K562 (cell line): Measurements from ENCODE around the gene ZSWIM6. TPM values are rescaled to one million over a fixed set of nuclear protein-coding genes. Genes with fewer than 3 reads are reported as not detected.
"Not testable (repeated sequence)": the region's sequence is repeated elsewhere in the genome, so short reads cannot be mapped to it uniquely, and the experiment has no call there.

ENCODE experiments used
- ATAC-seq: fragments of 200-7000 bp; cut with Tn5 transposase; 3 replicates; pipeline ENCODE4 v1.9.1; 2020; ENCODE audit warnings: moderate library complexity
- BruUV-seq: library from RNA; stranded (reverse); fragments of 400-500 nt; replicated peaks from 2 replicates; lab custom pipeline; 2021; lab: Mats Ljungman, UMichigan
- CTCF ChIA-PET: fragments of 300-600 bp; formaldehyde crosslinking; extraction: SDS; loops from one replicate; lab custom pipeline; 2021; ENCODE audit warnings: low intra/inter-chr PET ratio; lab: Yijun Ruan, JAX
- POLR2A ChIA-PET: fragments of 300-600, 350-650 bp; sonication (Branson Sonifier 250); formaldehyde crosslinking; extraction: SDS; loops from one replicate; lab custom pipeline; 2021; ENCODE audit warnings: antibody characterized with exemption, inconsistent platforms; lab: Yijun Ruan, JAX
- DNase-seq, 4 experiments: peaks; one replicate each; pipeline versions ENCODE4 v3.0.0 to v3.0.0-alpha.2; 2011 to 2018; ENCODE audit warnings: low spot score in 3 of 4, mixed read lengths in 3 of 4; ENCODE audit errors: extremely low read depth in 1 of 4
- FAIRE-seq: peaks from 2 replicates; lab custom pipeline; 2011; peaks lifted over from hg19 to GRCh38; lab: Jason Lieb, UNC
- H2AFZ ChIP-seq: 2 replicates; pipeline ENCODE4 v1.6.0; 2011; ENCODE audit warnings: low read depth, low read length, control low read depth, inconsistent platforms
- H3K27ac ChIP-seq: fragments of 200-600 bp; 3 replicates; pipeline ENCODE4 v1.8.0; 2011; ENCODE audit warnings: low read depth, mild to moderate bottlenecking, control low read depth, inconsistent platforms, low read length, moderate library complexity, mixed read lengths; ENCODE audit errors: extremely low read depth
- H3K27me3 ChIP-seq, 2 experiments: fragments of 300-600 bp in 1 of 2; 2 replicates in 1 of 2; 3 replicates in 1 of 2; pipeline versions ENCODE4 v1.6.0 to v1.8.0; 2011; ENCODE audit warnings: inconsistent platforms in 2 of 2, low read length in 2 of 2, mild to moderate bottlenecking in 1 of 2, mixed read lengths in 1 of 2, moderate library complexity in 1 of 2; ENCODE audit not compliant: control insufficient read depth in 2 of 2, insufficient read depth in 2 of 2
- H3K36me3 ChIP-seq: fragments of 300-600 bp; 3 replicates; pipeline ENCODE4 v1.8.0; 2011; ENCODE audit warnings: mild to moderate bottlenecking, low read length, inconsistent platforms; ENCODE audit not compliant: control insufficient read depth, insufficient read depth
- H3K4me1 ChIP-seq, 2 experiments: fragments of 200-600 bp in 1 of 2; replicated peaks in 1 of 2; 2 replicates in 1 of 2; 3 replicates in 1 of 2; pipeline versions ENCODE4 v1.5.1 to v1.8.0; 2011; ENCODE audit warnings: inconsistent platforms in 2 of 2, low read length in 2 of 2, mild to moderate bottlenecking in 1 of 2, mixed read lengths in 1 of 2, moderate library complexity in 1 of 2; ENCODE audit not compliant: control insufficient read depth in 2 of 2, insufficient read depth in 2 of 2
- H3K4me2 ChIP-seq: 2 replicates; pipeline ENCODE4 v1.6.1; 2011; ENCODE audit warnings: low read length, control low read depth, inconsistent platforms, mixed read lengths; ENCODE audit not compliant: insufficient read depth
- H3K4me3 ChIP-seq: fragments of 200-600 bp; sonication (generic), shearing (Covaris generic); 2 replicates; pipeline ENCODE4 v1.5.1; 2016; ENCODE audit warnings: control low read depth, inconsistent platforms
- H3K79me2 ChIP-seq: fragments of 200-600 bp; 3 replicates; pipeline ENCODE4 v1.8.0; 2011; ENCODE audit warnings: low read length, inconsistent platforms; ENCODE audit not compliant: control insufficient read depth, insufficient read depth
- H3K9ac ChIP-seq, 2 experiments: 2 replicates each; pipeline versions ENCODE4 v1.6.0 to v1.6.1; 2011; ENCODE audit warnings: low read depth in 2 of 2, low read length in 2 of 2, control low read depth in 1 of 2, inconsistent platforms in 1 of 2, mild to moderate bottlenecking in 1 of 2, mixed read lengths in 1 of 2; ENCODE audit not compliant: insufficient read depth in 1 of 2
- H3K9me1 ChIP-seq: one replicate; pipeline ENCODE4 v1.6.0; 2011; ENCODE audit warnings: inconsistent platforms, mild to moderate bottlenecking, low read length, moderate library complexity; ENCODE audit not compliant: control insufficient read depth, insufficient read depth
- H3K9me3 ChIP-seq: replicated peaks from 2 replicates; pipeline ENCODE4 v1.5.1; 2011; ENCODE audit warnings: low read depth, low read length, inconsistent platforms; ENCODE audit not compliant: control insufficient read depth, insufficient read depth
- H4K20me1 ChIP-seq: replicated peaks from 2 replicates; pipeline ENCODE4 v1.6.1; 2011; ENCODE audit warnings: low read length, inconsistent platforms, mixed read lengths; ENCODE audit not compliant: control insufficient read depth, insufficient read depth
- BCOR ChIP-seq: fragments of 450-650 bp; IDR thresholded peaks from 2 replicates; pipeline ENCODE4 v1.6.1; 2016
- FOXK2 ChIP-seq, 2 experiments: fragments of 450-650 bp; IDR thresholded peaks in 1 of 2; conservative IDR thresholded peaks in 1 of 2; 2 replicates each; pipeline ENCODE4 v1.6.1; 2016; ENCODE audit warnings: low read depth in 2 of 2, mild to moderate bottlenecking in 1 of 2
- MLLT1 ChIP-seq, 2 experiments: fragments of 450-650 bp; IDR thresholded peaks; 2 replicates each; pipeline ENCODE4 v1.6.1; 2016
- RBM25 ChIP-seq: fragments of 200-400 bp; formaldehyde crosslinking; IDR thresholded peaks from 2 replicates; pipeline ENCODE4 v1.6.1; 2018; ENCODE audit warnings: low read length, low read depth, moderate library complexity; ENCODE audit not compliant: severe bottlenecking
- TOE1 ChIP-seq, 2 experiments: fragments of 450-650 bp in 1 of 2; sonication (generic) in 1 of 2; formaldehyde crosslinking in 1 of 2; IDR thresholded peaks; 2 replicates each; pipeline versions ENCODE4 v1.7.1 to v1.8.0; 2016 to 2022; ENCODE audit warnings: borderline replicate concordance in 2 of 2, mild to moderate bottlenecking in 2 of 2, antibody characterized with exemption in 1 of 2, inconsistent platforms in 1 of 2, low read depth in 1 of 2, missing genetic modification reagents in 1 of 2, moderate library complexity in 1 of 2
- ZNF146 ChIP-seq: IDR thresholded peaks from one replicate; pipeline ENCODE4 v1.6.1; 2018; ENCODE audit warnings: missing compliant biosample characterization; ENCODE audit not compliant: unreplicated experiment
- in situ Hi-C: fragments of 300-500 bp; cut with MboI; formaldehyde crosslinking; loops from 4 replicates; pipeline ENCODE4 v1.15.0; 2018; ENCODE audit warnings: inconsistent platforms, mixed read lengths
- intact Hi-C: fragments of 100-400 bp; cut with micrococcal nuclease; formaldehyde crosslinking; loops from 2 replicates; pipeline ENCODE4 v1.14.2; 2022
- polyA plus RNA-seq, 8 experiments: library from polyadenylated mRNA; depleted of rRNA in 4 of 8; stranded (reverse) in 5 of 8; unstranded in 3 of 8; fragments of >200 nt; fragmentation: Nextera tagmentation in 2 of 8; fragmentation: Illumina TruSeq in 1 of 8; extraction: Ambion mirVana in 2 of 8; extraction: Trizol in 1 of 8; gene quantifications; 2 replicates each; pipeline versions ENCODE4 v1.2.1 to v1.2.3, GENCODE V29; 2011 to 2014; ENCODE audit warnings: inconsistent platforms in 1 of 8, missing spikeins in 1 of 8
- total RNA-seq, 7 experiments: library from RNA; depleted of rRNA in 6 of 7; stranded (reverse); fragments of >200 nt in 6 of 7; fragmentation: Illumina TruSeq in 2 of 7; extraction: Trizol in 2 of 7; gene quantifications; 2 replicates each; pipeline versions ENCODE4 v1.2.1 to v1.2.3, GENCODE V29; 2011 to 2021; ENCODE audit warnings: low replicate concordance in 1 of 7

The ZSWIM6 gene
- total and polyA plus RNA-seq, 9 of the 15 experiments (the other 6 are each of a cell fraction or from before 2014, with no cell fraction given), result 0.81 to 3.2 (median 2.0) TPM

- TF ChIP-seq MLLT1 (IDR thresholded peaks at IDR 0.05) (no peak), TOE1 (IDR thresholded peaks at IDR 0.05; ENCODE audit: borderline replicate concordance) (no peak), TOE1 (CRISPR knock-in tag; IDR thresholded peaks at IDR 0.05; ENCODE audit: borderline replicate concordance, low read depth) (no peak), FOXK2 (conservative IDR thresholded peaks at IDR 0.05 in 1 of 2, IDR thresholded peaks at IDR 0.05 in 1 of 2; ENCODE audit: low read depth in 2 of 2) (no peak)
These were observed 88.0 kb downstream of the ZSWIM6 start (continued) for GRCh38 chr5:61420016-61420415.

GRCh38 chr5:61421262-61421661 is 89.2 kb downstream of the ZSWIM6 start:
- H4K20me1 ChIP-seq, H3K9me1 ChIP-seq, ATAC-seq, DNase-seq, H3K4me2 ChIP-seq, H3K79me2 ChIP-seq: not testable (repeated sequence)
- TF ChIP-seq BCOR, result peak; percentile 22; the same call in 1 of the 2 replicates
- peak; percentile 63 for TF ChIP-seq RBM25
- peak; percentile 92 for TF ChIP-seq ZNF146
- TF ChIP-seq, all 486 proteins: peak for 3; not testable (repeated sequence) for 483
- intact Hi-C loops, in situ Hi-C loops, BruUV-seq, H3K4me1 ChIP-seq, POLR2A ChIA-PET, H3K4me3 ChIP-seq, H2AFZ ChIP-seq, H3K27me3 ChIP-seq, H3K9me3 ChIP-seq, H3K27ac ChIP-seq, CTCF ChIA-PET, H3K36me3 ChIP-seq, H3K9ac ChIP-seq: not testable (repeated sequence)
- FAIRE-seq, result peak; percentile 19
